Dendritic cell treated with granulocyte-macrophage colony-stimulating factor and Interleukin-4, amounts not matched to agents 40 ng/mL and 50 ng/mL, for 4 days (primary cell): Measurements from ENCODE around the gene UMODL1.

Experiments
- H3K27ac Mint-ChIP-seq: one replicate; pipeline ENCODE4 v1.8.0; 2022; ENCODE audit warnings: mild to moderate bottlenecking, mixed read lengths
- H3K27me3 Mint-ChIP-seq: one replicate; pipeline ENCODE4 v1.8.0; 2022; ENCODE audit warnings: mild to moderate bottlenecking, mixed read lengths
- H3K36me3 Mint-ChIP-seq: one replicate; pipeline ENCODE4 v1.8.0; 2022; ENCODE audit warnings: low read depth, mixed read lengths
- H3K4me1 Mint-ChIP-seq: one replicate; pipeline ENCODE4 v1.8.0; 2022; ENCODE audit warnings: low read depth, mixed read lengths
- H3K4me3 Mint-ChIP-seq: one replicate; pipeline ENCODE4 v1.8.0; 2022; ENCODE audit warnings: mild to moderate bottlenecking, moderate library complexity, mixed read lengths
- H3K9me3 Mint-ChIP-seq: one replicate; pipeline ENCODE4 v1.8.0; 2022; ENCODE audit warnings: mixed read lengths
- intact Hi-C: fragments of 100-400 bp; cut with micrococcal nuclease; formaldehyde crosslinking; loops from one replicate; pipeline ENCODE4 v1.15.0; 2022

The UMODL1 gene

DNA sequence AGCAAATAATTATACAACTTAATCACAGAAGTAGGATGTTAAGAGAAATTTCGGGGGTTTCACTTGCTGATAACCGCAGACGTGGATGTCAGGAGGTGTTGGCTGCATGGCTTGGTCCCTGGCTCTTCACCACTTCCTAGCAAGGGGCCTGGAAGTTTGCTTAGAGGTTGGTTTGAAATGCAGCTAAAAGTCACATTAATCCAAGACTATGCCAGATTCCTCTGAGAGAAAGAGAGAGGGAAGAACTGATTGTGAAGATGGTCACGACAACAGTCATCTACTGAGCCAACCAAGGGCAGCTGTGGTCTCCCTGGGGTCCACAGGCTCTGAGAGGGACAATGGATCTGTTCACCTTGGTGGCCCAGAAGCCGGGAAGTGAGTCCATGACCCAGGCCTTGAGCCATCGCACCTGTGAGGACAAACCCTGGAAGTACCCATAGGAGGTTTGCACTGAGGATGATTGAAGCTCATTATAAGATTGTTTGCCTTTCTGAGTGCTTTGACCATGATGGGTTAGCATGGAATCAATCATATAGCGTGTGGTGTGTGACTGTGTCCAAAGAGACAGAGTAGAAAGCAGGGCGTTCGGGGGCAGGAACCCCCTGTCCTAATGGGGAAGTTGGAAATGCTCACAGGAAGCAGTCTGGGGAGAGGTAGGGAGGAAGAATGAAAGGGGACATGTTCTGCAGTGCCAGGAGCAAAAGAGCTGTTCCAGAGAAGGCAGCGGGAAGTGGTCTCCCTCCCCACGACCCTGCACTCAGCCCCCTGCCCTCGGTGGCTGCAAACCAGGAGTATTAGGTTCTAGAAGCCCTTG, 47.1 kb downstream of the UMODL1 start:
- no peak overlapping the region for H3K4me3 Mint-ChIP-seq
- H3K36me3 Mint-ChIP-seq, result no peaks in the 10 kb centered on the region
- peak overlapping the region; percentile 1 for H3K27ac Mint-ChIP-seq
- H3K9me3 Mint-ChIP-seq, result no peaks in the 10 kb centered on the region
- peaks cover 61% of the 10 kb centered on the region for H3K27me3 Mint-ChIP-seq
- intact Hi-C loops, result loop anchor here (1.0 to 10.0 kb wide), 5 partner anchors 108 to 503 kb away; partner anchors contain the start of genes C2CD2, PRDM15 and ZBTB21
- H3K4me1 Mint-ChIP-seq, result peaks cover 51% of the 10 kb centered on the region

DNA sequence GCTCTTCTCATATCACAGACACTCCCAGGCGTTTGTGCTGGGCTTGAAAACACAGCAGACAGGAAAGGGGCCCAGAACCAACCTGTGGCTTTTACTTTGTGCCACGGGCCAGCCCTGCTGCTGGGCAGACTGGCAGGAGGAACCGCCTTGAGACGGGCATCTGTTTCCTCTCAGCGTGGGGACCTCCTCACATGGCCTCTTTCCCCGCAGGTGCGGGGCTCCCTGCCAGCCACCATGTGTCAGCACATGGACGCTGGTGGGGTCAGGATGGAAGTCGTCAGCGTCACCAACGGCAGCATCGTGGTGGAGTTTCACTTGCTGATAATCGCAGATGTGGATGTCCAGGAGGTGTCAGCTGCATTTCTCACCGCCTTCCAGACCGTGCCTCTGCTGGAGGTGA, 47.8 kb downstream of the UMODL1 start:
- Mint-ChIP-seq H3K27ac (no peak overlapping the region), H3K4me1 (peaks cover 44% of the 10 kb centered on the region), H3K9me3 (no peaks in the 10 kb centered on the region), H3K4me3 (no peak overlapping the region), H3K36me3 (no peaks in the 10 kb centered on the region), H3K27me3 (peaks cover 59% of the 10 kb centered on the region)
- intact Hi-C loops, result loop anchor here (5.0 to 10.0 kb wide), 3 partner anchors 164 to 504 kb away; partner anchors contain the start of genes C2CD2 and PRDM15

DNA sequence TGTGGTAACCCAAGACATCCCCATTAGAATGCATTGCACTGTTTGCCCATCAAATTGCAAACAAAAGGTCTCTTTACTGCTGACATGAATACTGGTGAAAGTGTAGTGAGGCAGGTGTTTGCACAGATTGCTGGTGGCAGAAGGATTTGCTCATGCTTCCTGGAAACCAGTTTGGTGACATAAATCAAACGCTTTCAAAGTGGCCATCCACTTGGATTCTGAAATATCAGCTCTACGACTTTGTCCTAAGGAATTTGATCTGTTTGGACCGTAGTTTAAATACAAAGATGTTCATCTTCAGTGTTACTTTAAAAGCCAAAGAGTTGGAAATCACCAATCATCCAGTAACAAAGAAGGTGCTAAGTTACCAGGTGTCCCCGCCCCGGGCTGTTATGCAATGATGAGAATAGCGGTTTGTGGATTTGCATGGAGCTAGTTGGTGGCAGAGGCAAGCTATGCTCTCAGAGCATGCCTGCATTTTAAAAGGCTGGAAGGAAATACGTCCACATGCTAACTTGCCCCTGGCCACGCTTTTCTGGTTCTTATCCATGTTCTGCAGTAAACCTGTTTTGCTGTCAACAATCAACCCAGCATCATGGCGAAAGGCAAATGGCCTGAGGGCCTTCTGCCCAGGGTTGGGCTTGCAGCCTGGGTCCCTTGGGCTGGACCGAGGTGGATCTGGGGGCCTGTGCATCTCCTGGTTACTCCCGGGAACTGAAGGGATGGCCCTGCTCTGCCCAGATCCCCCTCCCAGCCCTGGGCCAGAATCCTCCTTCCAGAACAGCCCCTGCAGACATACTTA, 49.2 kb downstream of the UMODL1 start:
- Mint-ChIP-seq H3K27me3 (peaks cover 68% of the 10 kb centered on the region), H3K9me3 (no peaks in the 10 kb centered on the region), H3K4me3 (no peak overlapping the region), H3K4me1 (peaks cover 43% of the 10 kb centered on the region), H3K36me3 (no peaks in the 10 kb centered on the region), H3K27ac (no peak overlapping the region)
- intact Hi-C loops, result no loop called here

DNA sequence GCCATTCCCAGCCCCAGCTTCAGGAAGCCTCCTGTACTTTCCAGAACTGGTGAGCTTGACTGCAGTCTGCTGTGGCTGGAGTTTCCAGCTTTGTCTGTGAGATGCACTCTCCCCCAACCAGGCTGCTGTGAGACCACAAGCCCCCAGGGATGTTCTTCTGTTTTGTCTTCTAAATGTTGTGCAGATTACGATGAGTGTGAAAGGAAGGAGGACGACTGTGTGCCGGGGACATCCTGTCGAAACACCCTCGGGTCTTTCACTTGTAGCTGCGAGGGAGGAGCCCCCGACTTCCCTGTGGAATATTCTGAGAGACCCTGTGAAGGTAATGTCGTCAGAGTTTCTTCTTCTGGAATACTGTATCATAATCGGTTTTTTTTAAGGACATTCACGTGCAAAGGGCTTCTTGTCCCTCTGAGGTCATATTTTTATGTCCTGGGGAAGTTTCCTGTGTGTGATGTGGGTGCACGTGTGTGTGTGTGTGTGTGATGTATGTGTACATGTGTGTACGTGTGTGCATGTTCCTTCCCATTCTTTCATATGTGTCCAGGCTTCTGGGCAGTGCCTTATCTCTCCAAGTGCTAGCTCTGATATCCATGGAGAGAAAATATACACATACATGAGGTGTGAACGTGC, 49.9 kb downstream of the UMODL1 start:
- H3K4me1 Mint-ChIP-seq, result peaks cover 50% of the 10 kb centered on the region
- H3K36me3 Mint-ChIP-seq, result no peaks in the 10 kb centered on the region
- peaks cover 74% of the 10 kb centered on the region for H3K27me3 Mint-ChIP-seq
- no peak overlapping the region for H3K27ac Mint-ChIP-seq
- no peaks in the 10 kb centered on the region for H3K9me3 Mint-ChIP-seq
- no peak overlapping the region for H3K4me3 Mint-ChIP-seq
- intact Hi-C loops, result no loop called here

DNA sequence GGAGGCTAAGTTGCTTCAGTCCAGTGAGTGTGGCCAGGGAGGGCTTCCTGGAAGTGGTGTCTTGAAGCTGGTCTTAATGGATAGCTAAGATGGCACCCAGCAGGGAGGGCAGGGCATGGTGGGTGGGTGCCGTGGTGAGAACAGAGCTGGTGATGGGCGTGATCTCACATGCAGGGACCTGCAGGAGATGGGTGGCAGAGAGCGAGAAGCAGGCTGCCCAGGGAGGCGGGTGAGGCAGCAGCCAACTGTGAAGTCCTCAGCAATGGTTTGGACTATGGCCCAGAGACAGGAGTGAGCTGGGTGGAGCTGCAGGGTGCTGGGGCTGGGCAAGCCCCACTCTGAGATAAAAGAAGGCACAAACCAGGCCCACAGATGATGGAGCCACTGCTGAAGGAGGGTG, 50.7 kb downstream of the UMODL1 start:
- no peaks in the 10 kb centered on the region for H3K36me3 Mint-ChIP-seq
- H3K27me3 Mint-ChIP-seq, result peaks cover 78% of the 10 kb centered on the region
- H3K27ac Mint-ChIP-seq, result no peak overlapping the region
- H3K9me3 Mint-ChIP-seq, result no peaks in the 10 kb centered on the region
- H3K4me3 Mint-ChIP-seq, result no peak overlapping the region
- intact Hi-C loops, result no loop called here
- H3K4me1 Mint-ChIP-seq, result peaks cover 58% of the 10 kb centered on the region

DNA sequence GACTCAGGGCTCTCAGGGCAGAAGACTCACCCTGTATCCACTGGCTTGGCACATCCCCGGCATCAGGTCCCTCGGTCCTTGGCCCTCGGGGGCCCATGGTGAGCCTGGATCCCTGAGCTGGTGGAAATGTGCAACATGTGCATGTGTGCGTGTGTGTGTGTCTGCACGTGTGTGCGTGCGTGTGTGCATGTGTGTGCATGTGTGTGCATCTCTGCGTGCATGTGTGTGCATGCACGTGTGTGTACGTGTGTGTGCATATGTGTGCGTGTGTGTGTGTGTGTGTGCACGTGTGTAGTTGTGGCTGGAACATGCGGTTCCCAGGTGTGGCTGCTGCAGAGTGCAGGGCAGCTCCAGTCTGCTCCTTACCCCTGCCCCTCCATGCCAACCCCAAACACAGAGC, 51.3 kb downstream of the UMODL1 start:
- Mint-ChIP-seq H3K4me1 (peaks cover 57% of the 10 kb centered on the region), H3K36me3 (no peaks in the 10 kb centered on the region), H3K27ac (no peak overlapping the region), H3K9me3 (no peaks in the 10 kb centered on the region), H3K27me3 (peaks cover 74% of the 10 kb centered on the region), H3K4me3 (no peak overlapping the region)
- intact Hi-C loops, result no loop called here

DNA sequence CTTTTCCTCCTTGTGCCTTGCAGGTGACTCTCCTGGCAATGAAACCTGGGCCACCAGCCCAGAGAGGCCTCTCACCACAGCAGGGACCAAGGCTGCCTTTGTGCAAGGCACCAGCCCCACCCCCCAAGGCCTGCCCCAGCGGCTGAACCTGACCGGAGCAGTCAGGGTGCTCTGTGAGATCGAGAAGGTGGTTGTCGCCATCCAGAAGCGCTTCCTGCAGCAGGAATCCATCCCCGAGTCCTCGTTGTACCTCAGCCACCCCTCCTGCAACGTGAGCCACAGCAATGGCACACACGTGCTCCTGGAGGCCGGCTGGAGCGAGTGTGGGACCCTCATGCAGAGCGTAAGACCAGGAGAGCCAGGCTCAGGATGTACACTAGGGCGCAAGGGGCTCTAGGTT, 51.7 kb downstream of the UMODL1 start:
- Mint-ChIP-seq H3K4me1 (peaks cover 53% of the 10 kb centered on the region), H3K9me3 (no peaks in the 10 kb centered on the region), H3K27me3 (peaks cover 70% of the 10 kb centered on the region), H3K27ac (no peak overlapping the region), H3K4me3 (no peak overlapping the region), H3K36me3 (no peaks in the 10 kb centered on the region)
- intact Hi-C loops, result no loop called here

DNA sequence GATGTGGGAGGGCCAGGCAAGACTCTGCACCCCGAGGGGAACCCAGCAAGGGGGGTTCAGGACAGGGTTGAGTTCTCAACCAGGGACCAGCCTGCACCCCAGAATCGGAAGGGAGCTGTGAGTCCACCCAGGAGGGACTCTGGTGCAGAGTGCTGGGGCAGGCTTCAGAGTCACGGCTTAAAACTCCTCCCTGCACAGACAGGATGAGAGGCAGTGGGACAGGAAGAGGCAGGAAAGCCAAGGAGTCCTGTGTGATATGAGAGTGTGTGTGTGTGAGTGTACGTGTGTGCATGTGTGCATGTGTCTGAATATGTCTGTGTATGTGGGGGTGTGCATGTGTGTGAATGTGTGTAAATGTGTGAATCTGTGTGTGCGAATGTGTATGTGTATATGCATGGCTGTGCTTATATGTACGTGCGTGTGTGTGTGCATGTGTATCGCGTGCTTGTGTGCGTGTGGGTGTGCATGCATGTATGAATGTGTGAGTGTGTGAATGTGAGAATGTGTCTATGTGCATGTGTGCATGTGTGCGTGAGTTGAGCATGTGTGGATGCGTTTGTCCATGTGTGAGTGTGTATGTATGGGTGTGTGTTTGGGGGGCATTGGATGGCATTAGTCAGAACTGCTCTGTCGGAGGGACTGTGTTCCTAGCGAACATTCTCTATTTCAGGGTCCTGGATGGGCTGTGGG, 52.2 kb downstream of the UMODL1 start:
- Mint-ChIP-seq H3K27ac (no peak overlapping the region), H3K9me3 (no peaks in the 10 kb centered on the region), H3K27me3 (peaks cover 64% of the 10 kb centered on the region), H3K36me3 (no peaks in the 10 kb centered on the region), H3K4me1 (peaks cover 47% of the 10 kb centered on the region), H3K4me3 (no peak overlapping the region)
- intact Hi-C loops, result no loop called here

DNA sequence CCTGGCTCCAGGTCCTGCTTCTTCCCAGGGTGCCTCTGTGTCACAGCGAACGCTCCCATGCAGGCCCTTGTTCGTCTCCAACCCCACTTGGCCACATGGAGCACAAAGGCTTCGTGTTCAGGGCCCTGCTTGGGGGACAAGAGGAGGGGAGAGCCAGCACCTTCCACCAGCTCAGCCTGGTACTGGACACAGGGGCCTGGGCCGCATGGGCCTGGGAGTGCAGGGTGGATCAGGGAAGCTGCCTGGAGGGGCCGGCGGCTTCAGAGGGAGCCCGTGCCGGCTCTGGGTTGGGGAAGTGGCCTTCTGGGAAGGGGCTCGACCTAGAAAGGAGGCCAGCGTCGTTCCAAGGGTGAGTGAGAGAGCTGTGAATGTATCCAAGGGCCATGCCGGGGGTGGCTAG, 53.0 kb downstream of the UMODL1 start:
- intact Hi-C loops, result no loop called here
- Mint-ChIP-seq H3K36me3 (no peaks in the 10 kb centered on the region), H3K27ac (no peak overlapping the region), H3K4me1 (peaks cover 40% of the 10 kb centered on the region), H3K9me3 (no peaks in the 10 kb centered on the region), H3K4me3 (no peak overlapping the region), H3K27me3 (peaks cover 57% of the 10 kb centered on the region)

DNA sequence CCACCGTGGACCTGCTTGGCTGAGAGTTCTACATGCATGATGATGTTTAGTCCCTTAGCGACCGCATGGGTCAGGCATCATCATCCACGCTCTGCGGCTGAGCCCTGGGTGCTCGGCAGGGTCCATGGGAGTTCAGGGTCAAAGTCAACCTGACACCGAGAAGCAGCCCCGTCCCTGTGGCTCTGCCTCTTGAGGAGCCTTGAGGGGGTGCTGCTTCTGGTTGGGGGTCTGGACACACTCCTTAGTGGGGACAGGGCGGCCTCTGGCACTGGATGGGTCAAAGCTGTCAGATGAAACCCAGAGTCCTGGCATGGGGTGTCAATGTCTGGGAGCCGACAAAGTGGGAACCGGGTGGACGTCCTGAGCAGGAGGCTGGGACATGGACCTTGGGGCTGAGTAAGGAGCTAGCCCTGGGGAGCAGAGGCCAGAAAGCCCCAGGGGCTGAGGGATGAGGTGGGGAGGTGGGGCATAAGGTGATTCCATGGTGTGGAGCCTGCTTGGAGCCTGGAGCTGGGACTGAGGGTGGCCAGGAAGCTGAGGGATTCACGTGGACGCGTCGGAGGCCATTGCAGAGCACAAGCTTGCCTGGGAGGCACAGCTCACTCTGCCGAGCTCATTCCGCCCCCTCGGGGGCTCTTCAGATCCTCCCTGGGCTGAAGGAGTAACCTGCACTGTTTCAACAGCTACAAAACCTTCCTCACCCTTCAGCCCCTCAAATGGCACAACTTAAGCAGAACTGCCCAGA, 53.9 kb downstream of the UMODL1 start:
- H3K36me3 Mint-ChIP-seq, result no peaks in the 10 kb centered on the region
- intact Hi-C loops, result no loop called here
- peaks cover 50% of the 10 kb centered on the region for H3K27me3 Mint-ChIP-seq

DNA sequence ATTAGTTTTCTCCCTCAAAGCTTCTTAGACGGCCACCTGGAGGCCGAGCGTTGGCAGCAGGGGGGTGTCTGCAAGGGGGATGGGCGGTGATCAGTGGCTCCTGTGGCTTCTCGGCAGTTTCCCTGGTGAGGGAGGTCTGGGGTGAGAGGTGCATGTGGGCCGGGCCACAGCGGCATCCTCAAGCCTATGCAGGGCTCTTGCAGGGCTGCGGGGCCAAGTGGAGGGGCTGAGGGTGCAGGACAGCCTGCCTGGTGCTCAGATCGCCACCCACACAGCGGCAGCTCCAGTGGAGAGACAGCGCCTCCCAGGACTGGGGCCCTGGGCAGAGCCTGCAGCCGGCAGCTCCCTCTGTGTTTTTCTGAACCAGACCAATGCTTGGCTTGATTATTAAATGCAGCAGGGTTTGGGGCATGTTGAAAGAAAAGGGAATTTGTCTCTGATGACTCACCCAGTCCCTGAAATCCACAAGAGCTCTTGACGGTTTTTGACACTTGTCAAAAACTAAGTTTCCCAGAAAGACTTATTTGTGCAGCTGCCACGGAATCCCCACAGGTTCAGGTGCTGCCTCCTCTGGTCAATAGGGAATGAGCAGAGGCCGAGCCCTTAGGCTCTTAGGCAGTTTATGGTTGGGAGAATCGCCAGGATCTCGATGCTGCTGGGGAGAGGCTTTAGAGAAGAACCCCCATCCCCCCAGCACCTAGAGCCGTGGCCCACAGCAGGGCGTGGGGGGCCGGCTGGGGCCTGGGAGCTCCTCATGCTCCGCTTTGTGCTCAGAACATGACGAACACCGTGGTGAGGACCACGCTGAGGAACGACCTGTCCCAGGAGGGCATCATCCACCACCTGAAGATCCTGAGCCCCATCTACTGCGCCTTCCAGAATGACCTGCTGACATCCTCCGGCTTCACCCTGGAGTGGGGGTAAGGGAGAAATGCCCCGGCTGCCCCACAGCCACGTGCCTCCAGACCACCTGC, 54.7 kb downstream of the UMODL1 start:
- Mint-ChIP-seq H3K4me3 (no peak overlapping the region), H3K36me3 (no peaks in the 10 kb centered on the region), H3K27me3 (peaks cover 42% of the 10 kb centered on the region), H3K4me1 (peaks cover 30% of the 10 kb centered on the region), H3K27ac (peak overlapping the region; percentile 27), H3K9me3 (no peaks in the 10 kb centered on the region)
- intact Hi-C loops, result no loop called here

More for the DNA sequence above, 53.9 kb downstream of the UMODL1 start:
- Mint-ChIP-seq H3K27ac (no peak overlapping the region), H3K4me1 (peaks cover 34% of the 10 kb centered on the region), H3K9me3 (no peaks in the 10 kb centered on the region), H3K4me3 (no peak overlapping the region)
